ENCODE measurements around the gene FNDC3B.

Gene FNDC3B

DNA sequence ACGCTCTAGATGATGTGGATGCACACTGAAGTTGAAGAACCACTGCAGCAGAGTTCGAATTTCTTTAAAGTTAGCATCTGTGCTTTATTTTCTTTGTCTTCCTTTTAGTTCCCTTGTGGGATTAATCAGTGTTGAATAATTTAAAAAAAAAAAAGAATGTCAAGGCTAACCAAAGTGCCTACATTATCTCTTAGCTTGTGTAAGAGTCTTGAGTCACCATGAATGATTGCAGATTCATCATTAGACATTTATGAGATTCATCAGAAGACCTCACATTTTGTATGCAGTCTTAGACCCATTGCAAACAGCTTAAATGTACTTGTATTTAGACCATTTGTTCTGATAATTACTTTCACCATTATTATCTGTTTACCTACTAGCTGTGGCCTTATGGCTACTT is 182.2 kb downstream of the FNDC3B start:
- Histone ChIP-seq H3K4me1 (ENCODE audit: low read length) (peaks cover 29% of the 10 kb centered on the region), H4K20me1 (ENCODE audit: insufficient read depth, low read length) (peaks cover 11% of the 10 kb centered on the region; the same call in 1 of the 2 replicates)

DNA sequence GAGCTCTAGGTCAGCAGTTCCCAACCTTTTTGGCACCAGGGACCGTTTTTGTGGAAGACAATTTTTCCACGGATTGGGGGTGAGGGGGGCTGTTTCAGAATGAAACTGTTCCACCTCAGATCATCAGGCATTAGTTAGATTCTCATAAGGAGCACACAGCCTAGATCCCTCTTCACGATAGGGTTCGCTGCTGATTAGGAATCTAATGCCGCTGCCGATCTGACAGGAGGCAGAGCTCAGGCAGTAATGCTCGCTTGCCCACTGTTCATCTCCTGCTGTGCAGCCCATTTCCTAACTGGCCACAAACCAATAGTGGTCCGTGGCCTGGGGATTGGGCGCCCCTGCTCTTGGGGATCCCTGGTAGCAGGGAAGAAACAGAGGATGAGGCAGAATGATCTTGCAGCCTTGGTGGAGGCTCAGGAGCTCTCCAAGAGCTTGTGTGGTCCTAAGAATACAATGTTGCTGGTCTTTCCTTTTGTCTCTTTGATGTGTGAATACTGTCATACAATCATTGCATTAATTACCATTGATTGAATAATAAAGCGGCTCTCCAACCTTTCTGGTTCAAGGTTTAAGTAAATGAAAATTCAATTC is 183.2 kb downstream of the FNDC3B start:
- Histone ChIP-seq H3K27me3 (replicated peaks; ENCODE audit: insufficient read depth, low read length) (no peaks in the 10 kb centered on the region), H3F3A (ENCODE audit: insufficient read depth, low read length) (peaks cover 16% of the 10 kb centered on the region), H3K27ac (ENCODE audit: low read length) (no peak overlapping the region), H3K9me2 (replicated peaks; ENCODE audit: insufficient read depth, low read length) (no peaks in the 10 kb centered on the region), H3K79me2 (ENCODE audit: low read length) (peaks cover 96% of the 10 kb centered on the region), H3K36me3 (replicated peaks; ENCODE audit: insufficient read depth, low read length) (peaks cover 8% of the 10 kb centered on the region; the same call in 1 of the 2 replicates), H3K9ac (ENCODE audit: low read length) (no peak overlapping the region), H3K4me1 (ENCODE audit: low read length) (peaks cover 25% of the 10 kb centered on the region), H3K4me2 (ENCODE audit: low read depth, low read length) (no peak overlapping the region), H4K20me1 (ENCODE audit: insufficient read depth, low read length) (peaks cover 11% of the 10 kb centered on the region; the same call in 1 of the 2 replicates), H3K9me3 (replicated peaks; ENCODE audit: insufficient read depth, low read length) (no peaks in the 10 kb centered on the region), H2AFZ (ENCODE audit: low read length) (no peak overlapping the region), H3K4me3 (ENCODE audit: low read length) (no peak overlapping the region)
- DNase-seq = no peak
- TF ChIP-seq EZH2 (optimal IDR thresholded peaks at IDR 0.05; ENCODE audit: low read depth, low read length) (no peak), EZH2phosphoT487 (IDR thresholded peaks at IDR 0.05; ENCODE audit: low read length) (no peak)
- TF ChIP-seq, protein P1, sequence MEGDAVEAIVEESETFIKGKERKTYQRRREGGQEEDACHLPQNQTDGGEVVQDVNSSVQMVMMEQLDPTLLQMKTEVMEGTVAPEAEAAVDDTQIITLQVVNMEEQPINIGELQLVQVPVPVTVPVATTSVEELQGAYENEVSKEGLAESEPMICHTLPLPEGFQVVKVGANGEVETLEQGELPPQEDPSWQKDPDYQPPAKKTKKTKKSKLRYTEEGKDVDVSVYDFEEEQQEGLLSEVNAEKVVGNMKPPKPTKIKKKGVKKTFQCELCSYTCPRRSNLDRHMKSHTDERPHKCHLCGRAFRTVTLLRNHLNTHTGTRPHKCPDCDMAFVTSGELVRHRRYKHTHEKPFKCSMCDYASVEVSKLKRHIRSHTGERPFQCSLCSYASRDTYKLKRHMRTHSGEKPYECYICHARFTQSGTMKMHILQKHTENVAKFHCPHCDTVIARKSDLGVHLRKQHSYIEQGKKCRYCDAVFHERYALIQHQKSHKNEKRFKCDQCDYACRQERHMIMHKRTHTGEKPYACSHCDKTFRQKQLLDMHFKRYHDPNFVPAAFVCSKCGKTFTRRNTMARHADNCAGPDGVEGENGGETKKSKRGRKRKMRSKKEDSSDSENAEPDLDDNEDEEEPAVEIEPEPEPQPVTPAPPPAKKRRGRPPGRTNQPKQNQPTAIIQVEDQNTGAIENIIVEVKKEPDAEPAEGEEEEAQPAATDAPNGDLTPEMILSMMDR (IDR thresholded peaks at IDR 0.05; ENCODE audit: low read length) = no peak

More for the DNA sequence above, 182.2 kb downstream of the FNDC3B start:
- Histone ChIP-seq H3K27ac (ENCODE audit: low read length) (no peak overlapping the region), H3K27me3 (replicated peaks; ENCODE audit: insufficient read depth, low read length) (no peaks in the 10 kb centered on the region), H3F3A (ENCODE audit: insufficient read depth, low read length) (peaks cover 17% of the 10 kb centered on the region), H3K9me3 (replicated peaks; ENCODE audit: insufficient read depth, low read length) (no peaks in the 10 kb centered on the region), H2AFZ (ENCODE audit: low read length) (no peak overlapping the region), H3K4me3 (ENCODE audit: low read length) (no peak overlapping the region), H3K9me2 (replicated peaks; ENCODE audit: insufficient read depth, low read length) (no peaks in the 10 kb centered on the region), H3K36me3 (replicated peaks; ENCODE audit: insufficient read depth, low read length) (0 out of 2 replicates have a peak, but pooled peaks cover 1% of the 10 kb centered on the region), H3K4me2 (ENCODE audit: low read depth, low read length) (no peak overlapping the region), H3K79me2 (ENCODE audit: low read length) (peaks cover 96% of the 10 kb centered on the region), H3K9ac (ENCODE audit: low read length) (no peak overlapping the region)
- no peak for DNase-seq
- TF ChIP-seq, protein P1 (IDR thresholded peaks at IDR 0.05; ENCODE audit: low read length) = no peak
- TF ChIP-seq EZH2phosphoT487 (IDR thresholded peaks at IDR 0.05; ENCODE audit: low read length) = no peak
- TF ChIP-seq EZH2 (optimal IDR thresholded peaks at IDR 0.05; ENCODE audit: low read depth, low read length) = no peak

GRCh38 chr3:172223870-172224269 is 184.5 kb downstream of the FNDC3B start:
- H3K9me2 ChIP-seq (replicated peaks; ENCODE audit: insufficient read depth, low read length) = no peaks in the 10 kb centered on the region
- H3K27ac ChIP-seq (ENCODE audit: low read length) = no peak overlapping the region
- H4K20me1 ChIP-seq (ENCODE audit: insufficient read depth, low read length) = peaks cover 7% of the 10 kb centered on the region; the same call in 1 of the 2 replicates
- H3K79me2 ChIP-seq (ENCODE audit: low read length) = peaks cover 96% of the 10 kb centered on the region
- DNase-seq = no peak
- H3K27me3 ChIP-seq (replicated peaks; ENCODE audit: insufficient read depth, low read length) = no peaks in the 10 kb centered on the region
- no peak overlapping the region for H3K4me2 ChIP-seq (ENCODE audit: low read depth, low read length)
- TF ChIP-seq EZH2phosphoT487 (IDR thresholded peaks at IDR 0.05; ENCODE audit: low read length) = no peak
- TF ChIP-seq EZH2 (optimal IDR thresholded peaks at IDR 0.05; ENCODE audit: low read depth, low read length) = no peak
- TF ChIP-seq, protein P1 (IDR thresholded peaks at IDR 0.05; ENCODE audit: low read length) = no peak
- H3F3A ChIP-seq (ENCODE audit: insufficient read depth, low read length) = 0 out of 2 replicates have a peak, but pooled peaks cover 3% of the 10 kb centered on the region
- H3K4me3 ChIP-seq (ENCODE audit: low read length) = no peak overlapping the region
- H3K9ac ChIP-seq (ENCODE audit: low read length) = no peak overlapping the region
- peaks cover 14% of the 10 kb centered on the region for H3K36me3 ChIP-seq (replicated peaks; ENCODE audit: insufficient read depth, low read length)
- H3K4me1 ChIP-seq (ENCODE audit: low read length) = peaks cover 12% of the 10 kb centered on the region
- H2AFZ ChIP-seq (ENCODE audit: low read length) = no peak overlapping the region
- no peaks in the 10 kb centered on the region for H3K9me3 ChIP-seq (replicated peaks; ENCODE audit: insufficient read depth, low read length)
